IMR-90 (cell line): ENCODE measurements around the gene WAS. TPM values are rescaled to one million over a fixed set of nuclear protein-coding genes. Genes with fewer than 3 reads are reported as not detected.

Source experiments
- ATAC-seq: fragments of 200-7000 bp; cut with Tn5 transposase; 2 replicates; pipeline ENCODE4 v1.9.1; 2020; ENCODE audit warnings: low read depth, mild to moderate bottlenecking, moderate library complexity
- BruUV-seq: library from RNA; stranded (reverse); fragments of 400-500 nt; replicated peaks from 2 replicates; lab custom pipeline; 2021; lab: Mats Ljungman, UMichigan
- CTCF ChIA-PET: fragments of 300-600 bp; formaldehyde crosslinking; extraction: SDS; loops from one replicate; lab custom pipeline; 2021; ENCODE audit warnings: antibody characterized with exemption; lab: Yijun Ruan, JAX
- POLR2A ChIA-PET: fragments of 300-600 bp; sonication (Branson Sonifier 250); formaldehyde crosslinking; loops from one replicate; lab custom pipeline; 2022; ENCODE audit warnings: antibody characterized with exemption; ENCODE audit not compliant: unreplicated experiment; lab: Charles Lee
- DNase-seq: peaks from one replicate; pipeline ENCODE4 v3.0.0; 2013
- H2AFZ ChIP-seq: replicated peaks from 2 replicates; pipeline ENCODE3; 2013; ENCODE audit warnings: low read length, mild to moderate bottlenecking; ENCODE audit not compliant: poor library complexity
- H2AK5ac ChIP-seq: 2 replicates; pipeline ENCODE4 v1.6.1; 2013; ENCODE audit warnings: low read depth, low read length, inconsistent platforms
- H2AK9ac ChIP-seq: replicated peaks from 2 replicates; pipeline ENCODE3; 2013; ENCODE audit warnings: mild to moderate bottlenecking, low read depth, low read length, moderate library complexity; ENCODE audit not compliant: poor library complexity
- H2BK120ac ChIP-seq: 2 replicates; pipeline ENCODE4 v1.6.1; 2013; ENCODE audit warnings: low read depth, low read length, inconsistent platforms
- H2BK15ac ChIP-seq: 3 replicates; pipeline ENCODE4 v1.6.1; 2013; ENCODE audit warnings: low read depth, low read length, inconsistent platforms
- H2BK20ac ChIP-seq: 2 replicates; pipeline ENCODE4 v1.6.1; 2013; ENCODE audit warnings: low read depth, mild to moderate bottlenecking, inconsistent platforms, low read length, moderate library complexity
- H2BK5ac ChIP-seq: 2 replicates; pipeline ENCODE4 v1.6.1; 2013; ENCODE audit warnings: mild to moderate bottlenecking, low read depth, low read length, inconsistent platforms; ENCODE audit not compliant: poor library complexity, severe bottlenecking
- H3K14ac ChIP-seq: replicated peaks from 2 replicates; pipeline ENCODE4 v1.6.1; 2013; ENCODE audit warnings: low read depth, low read length, inconsistent platforms
- H3K18ac ChIP-seq: 2 replicates; pipeline ENCODE4 v1.6.1; 2013; ENCODE audit warnings: low read depth, low read length, control low read depth
- H3K23ac ChIP-seq: 2 replicates; pipeline ENCODE4 v1.6.1; 2013; ENCODE audit warnings: low read depth, low read length, inconsistent platforms
- H3K27ac ChIP-seq: 2 replicates; pipeline ENCODE4 v1.5.1; 2013; ENCODE audit warnings: mild to moderate bottlenecking, control low read depth, low read length; ENCODE audit not compliant: insufficient read depth
- H3K27me3 ChIP-seq: 2 replicates; pipeline ENCODE4 v1.6.1; 2013; ENCODE audit warnings: low read length; ENCODE audit not compliant: control insufficient read depth, insufficient read depth
- H3K36me3 ChIP-seq: 2 replicates; pipeline ENCODE4 v1.6.1; 2013; ENCODE audit warnings: low read length, mixed read lengths; ENCODE audit not compliant: control insufficient read depth, insufficient read depth
- H3K4ac ChIP-seq: 2 replicates; pipeline ENCODE4 v1.6.1; 2013; ENCODE audit warnings: low read depth, low read length, inconsistent platforms
- H3K4me1 ChIP-seq: 2 replicates; pipeline ENCODE4 v1.6.1; 2013; ENCODE audit warnings: low read length, mixed read lengths; ENCODE audit not compliant: control insufficient read depth, insufficient read depth
- H3K4me2 ChIP-seq: 2 replicates; pipeline ENCODE4 v1.6.1; 2013; ENCODE audit warnings: low read depth, mild to moderate bottlenecking, control low read depth, low read length, moderate library complexity
- H3K4me3 ChIP-seq: 2 replicates; pipeline ENCODE4 v1.5.1; 2013; ENCODE audit warnings: low read depth, mild to moderate bottlenecking, control low read depth, low read length, moderate library complexity; ENCODE audit not compliant: insufficient read depth
- H3K56ac ChIP-seq: 2 replicates; pipeline ENCODE4 v1.6.1; 2013; ENCODE audit warnings: low read length, inconsistent platforms; ENCODE audit not compliant: insufficient read depth; ENCODE audit errors: extremely low read depth
- H3K79me1 ChIP-seq, 2 experiments: 2 replicates each; pipeline ENCODE4 v1.6.1; 2013; ENCODE audit warnings: low read length in 2 of 2, inconsistent platforms in 1 of 2, low read depth in 1 of 2
- H3K9ac ChIP-seq: 2 replicates; pipeline ENCODE4 v1.6.1; 2013; ENCODE audit warnings: low read depth, low read length, control low read depth
- H3K9me1 ChIP-seq: 2 replicates; pipeline ENCODE4 v1.6.1; 2013; ENCODE audit warnings: low read length, inconsistent platforms; ENCODE audit not compliant: insufficient read depth
- H3K9me3 ChIP-seq: 2 replicates; pipeline ENCODE4 v1.6.1; 2013; ENCODE audit warnings: low read length; ENCODE audit not compliant: control insufficient read depth, insufficient read depth
- H4K20me1 ChIP-seq: 2 replicates; pipeline ENCODE4 v1.6.1; 2013; ENCODE audit warnings: low read length, inconsistent platforms; ENCODE audit not compliant: insufficient read depth
- H4K5ac ChIP-seq: 2 replicates; pipeline ENCODE4 v1.6.1; 2013; ENCODE audit warnings: mild to moderate bottlenecking, low read depth, low read length, control low read depth
- H4K8ac ChIP-seq, 2 experiments: 2 replicates each; pipeline ENCODE4 v1.6.1; 2013; ENCODE audit warnings: low read depth in 2 of 2, low read length in 2 of 2, control low read depth in 1 of 2, inconsistent platforms in 1 of 2
- H4K91ac ChIP-seq: 2 replicates; pipeline ENCODE4 v1.6.1; 2013; ENCODE audit warnings: low read depth, low read length, inconsistent platforms; ENCODE audit not compliant: insufficient read depth
- MAZ ChIP-seq: IDR thresholded peaks from 2 replicates; pipeline ENCODE4 v1.6.1; 2012; ENCODE audit warnings: low read depth, mild to moderate bottlenecking, low read length, improper control_type of control experiment, moderate library complexity, borderline replicate concordance
- WGBS, 2 experiments: methylation state at CpG; one replicate each; pipeline versions ENCODE4 v1.1.5 to v1.1.7; 2013; ENCODE audit warnings: missing lambda C conversion rate in 2 of 2; ENCODE audit not compliant: insufficient read length in 1 of 2; ENCODE audit errors: extremely low coverage in 2 of 2; 5-methylcytosine and 5-hydroxymethylcytosine counted together
- dilution Hi-C: fragments of 300-500 bp; cut with HindIII; formaldehyde crosslinking; loops from one replicate; pipeline ENCODE4 v1.14.3; 2018; ENCODE audit warnings: low sequenced_read_pairs; ENCODE audit not compliant: unreplicated experiment
- in situ Hi-C: fragments of 300-500 bp; cut with MboI; formaldehyde crosslinking; loops from 3 replicates; pipeline ENCODE4 v1.14.3; 2019; ENCODE audit warnings: low sequenced_read_pairs, inconsistent platforms, mixed read lengths
- intact Hi-C: fragments of 100-400 bp; cut with micrococcal nuclease; formaldehyde crosslinking; loops from 2 replicates; pipeline ENCODE4 v1.10.0; 2022
- polyA plus RNA-seq, 3 experiments: library from polyadenylated mRNA; depleted of rRNA; stranded (reverse); fragments of >200 nt; gene quantifications; 2 replicates each; pipeline ENCODE4 v1.2.3, GENCODE V29; 2012; ENCODE audit warnings: low replicate concordance in 1 of 3
- total RNA-seq: library from RNA; depleted of rRNA; stranded (reverse); fragments of >200 nt; gene quantifications from 2 replicates; pipeline ENCODE4 v1.2.3, GENCODE V29; 2012

WAS gene
- total and polyA plus RNA-seq, 2 of the 4 experiments (the other 2 are of a cell fraction): 0.14 TPM; not detected in 1

DNA sequence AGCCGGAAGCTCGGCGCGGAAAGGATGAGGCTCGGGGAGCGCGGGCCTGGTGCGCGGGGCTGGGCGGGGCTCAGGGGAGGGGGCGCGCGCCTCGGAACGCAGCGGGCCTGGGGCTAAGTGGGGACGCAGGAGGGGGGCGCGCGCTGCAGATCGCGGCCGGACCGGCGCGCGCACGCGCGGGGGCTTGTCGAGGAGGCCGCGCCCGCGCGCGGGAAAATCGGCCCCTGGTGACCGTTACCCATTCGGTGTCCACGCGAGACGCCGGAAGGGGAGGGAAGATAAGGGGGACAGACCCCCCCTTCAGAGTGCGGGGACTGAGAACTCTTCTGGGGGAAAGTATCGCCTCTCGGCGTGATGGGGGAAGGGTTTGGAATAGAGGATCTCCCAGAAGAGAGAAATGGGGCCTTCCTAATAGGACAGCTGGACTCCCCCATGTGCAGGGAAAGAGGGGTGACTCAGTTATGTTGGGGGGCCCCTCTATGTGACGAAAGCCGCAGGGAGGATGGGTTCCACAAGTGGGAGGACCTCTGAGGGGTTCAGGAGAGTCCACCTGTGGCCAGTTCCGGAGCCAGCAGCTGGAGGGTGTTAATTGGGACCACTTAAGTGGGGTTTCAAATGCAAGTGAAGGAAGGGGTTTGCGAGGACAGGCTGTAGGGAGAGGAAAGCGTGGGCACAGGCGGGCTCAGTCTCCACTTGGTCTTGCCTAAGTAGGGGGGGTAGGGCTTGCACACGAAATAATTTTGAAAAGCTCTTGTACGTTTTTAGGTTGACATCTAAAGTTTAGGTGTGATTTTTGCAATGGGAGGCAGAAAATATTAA lies 13.5 kb downstream of the WAS start:
- H2BK120ac ChIP-seq: no peak overlapping the region
- peak overlapping the region; percentile 24 for H3K4ac ChIP-seq
- no peak overlapping the region for H2BK5ac ChIP-seq
- H3K4me3 ChIP-seq: peak overlapping the region; percentile 64
- peaks cover 9% of the 10 kb centered on the region for H3K36me3 ChIP-seq
- ChIA-PET POLR2A (interaction anchor here (0.7 kb wide), 1 partner anchor 13 kb away, joined by 3 read pairs; no protein-coding TSS in a partner anchor), CTCF (no interaction called here)
- in situ Hi-C loops: no loop called here
- peaks cover 0 to 8% of the 10 kb centered on the region in 2 experiments; a peak in 3 of 4 replicates for H3K79me1 ChIP-seq
- H3K14ac ChIP-seq: peak overlapping the region; percentile 13; the same call in 1 of the 2 replicates
- dilution Hi-C loops: no loop called here
- H3K4me2 ChIP-seq: peak overlapping the region; percentile 37
- H3K27me3 ChIP-seq: no peaks in the 10 kb centered on the region; the same call in 1 of the 2 replicates
- 0 out of 2 replicates have a peak overlapping the region, but pooled peaks have one; percentile 2 for H2AK5ac ChIP-seq
- DNase-seq (peak; percentile 28), ATAC-seq (peak; percentile 47)
- BruUV-seq: no TSS peak
- no peaks in the 10 kb centered on the region for H4K20me1 ChIP-seq
- peak overlapping the region; percentile 5; the same call in 1 of the 2 replicates for H3K27ac ChIP-seq
- peak overlapping the region; percentile 22 for H3K9ac ChIP-seq
- no peak for TF ChIP-seq MAZ
- peak overlapping the region; percentile 41 to 90; a peak in 2 of 4 replicates for H4K8ac ChIP-seq
- H2BK20ac ChIP-seq: no peak overlapping the region
- 26% methylated on average over 11 of the region's 56 CpGs; no CpG with 5 or more reads in 1 of the 2 experiments for WGBS, 2 experiments
- no peaks in the 10 kb centered on the region for H3K9me3 ChIP-seq
- H3K9me1 ChIP-seq: no peaks in the 10 kb centered on the region; the same call in 1 of the 2 replicates
- H3K56ac ChIP-seq: 0 out of 2 replicates have a peak overlapping the region, but pooled peaks have one; percentile 66
- H4K91ac ChIP-seq: peak overlapping the region; percentile 53
- H4K5ac ChIP-seq: peak overlapping the region; percentile 49; the same call in 1 of the 2 replicates
- H3K18ac ChIP-seq: no peak overlapping the region
- intact Hi-C loops: loop anchor here (1.0 to 2.0 kb wide), 3 partner anchors 20 to 220 kb away; no protein-coding TSS in a partner anchor
- H3K23ac ChIP-seq: no peak overlapping the region
- H2AFZ ChIP-seq: peak overlapping the region; percentile 90
- H3K4me1 ChIP-seq: peaks cover 8% of the 10 kb centered on the region; the same call in 1 of the 2 replicates
- peak overlapping the region; percentile 89 for H2AK9ac ChIP-seq
- H2BK15ac ChIP-seq: no peak overlapping the region
